Memory B cell (primary cell): ENCODE data around the gene AHRR.

Source experiments
- ATAC-seq: fragments of 150-1000 bp; cut with Tn5 transposase; 2 replicates; pipeline ENCODE4 v1.10.0; 2021; ENCODE audit warnings: low read depth, mild to moderate bottlenecking, moderate library complexity
- DNase-seq, 2 donors: peaks; one replicate each; pipeline ENCODE4 v3.0.0; 2022; ENCODE audit warnings: low spot score in 2 of 2
- H3K27ac Mint-ChIP-seq: one replicate; pipeline ENCODE4 v1.8.0; 2022; ENCODE audit warnings: mild to moderate bottlenecking, moderate library complexity, mixed read lengths
- H3K27me3 Mint-ChIP-seq: one replicate; pipeline ENCODE4 v1.8.0; 2022; ENCODE audit warnings: mixed read lengths
- H3K36me3 Mint-ChIP-seq: one replicate; pipeline ENCODE4 v1.8.0; 2022; ENCODE audit warnings: mild to moderate bottlenecking, mixed read lengths
- H3K4me1 Mint-ChIP-seq: one replicate; pipeline ENCODE4 v1.8.0; 2022; ENCODE audit warnings: mixed read lengths
- H3K4me3 Mint-ChIP-seq: one replicate; pipeline ENCODE4 v1.8.0; 2022; ENCODE audit warnings: mild to moderate bottlenecking, moderate library complexity, mixed read lengths
- H3K9me3 Mint-ChIP-seq: one replicate; pipeline ENCODE4 v1.8.0; 2022; ENCODE audit warnings: mixed read lengths

The AHRR gene

DNA sequence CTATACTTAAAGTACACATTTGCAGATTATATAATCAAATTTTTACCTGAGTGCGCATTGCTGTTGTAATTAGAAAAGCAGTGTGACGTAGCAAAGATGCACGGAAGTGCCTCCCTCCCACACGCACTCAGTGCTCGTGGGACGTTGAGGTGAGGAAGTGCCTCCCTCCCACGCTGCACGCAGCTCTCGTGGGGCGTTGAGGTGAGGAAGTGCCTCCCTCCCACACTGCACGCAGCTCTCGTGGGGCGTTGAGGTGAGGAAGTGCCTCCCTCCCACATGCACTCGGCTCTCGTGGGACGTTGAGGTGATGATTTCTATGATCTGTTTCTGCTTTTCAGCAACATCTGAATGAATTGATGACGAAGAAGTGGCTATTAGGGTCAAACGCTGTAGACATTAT is 142.4 kb downstream of the AHRR start:
- DNase-seq (peak; percentile 61 to 85), ATAC-seq (peak; percentile 94)
- H3K4me1 Mint-ChIP-seq: peaks cover 13% of the 10 kb centered on the region
- no peaks in the 10 kb centered on the region for H3K9me3 Mint-ChIP-seq
- H3K27ac Mint-ChIP-seq: peak overlapping the region; percentile 62
- H3K4me3 Mint-ChIP-seq: peak overlapping the region; percentile 6
- H3K27me3 Mint-ChIP-seq: no peaks in the 10 kb centered on the region
- peaks cover 23% of the 10 kb centered on the region for H3K36me3 Mint-ChIP-seq

DNA sequence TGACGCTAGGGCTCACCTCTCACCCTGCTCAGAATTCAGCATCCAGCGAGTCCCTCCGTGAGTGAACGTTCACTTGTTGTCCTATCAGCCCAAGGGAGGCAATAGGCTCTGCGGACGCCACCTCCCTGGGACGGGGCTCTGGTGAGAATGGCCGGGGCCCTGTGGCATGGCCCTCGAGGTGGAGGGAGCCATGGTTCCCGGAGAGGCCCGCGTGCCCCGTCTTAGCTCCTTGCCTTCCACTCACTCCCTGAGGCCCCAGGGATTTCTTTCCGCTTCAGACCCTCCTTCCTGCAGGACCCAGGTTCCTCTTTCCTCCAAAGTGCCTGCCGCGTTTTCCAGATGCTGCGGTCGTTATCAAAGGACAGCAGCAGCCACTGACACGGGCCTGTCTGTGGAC is 142.9 kb downstream of the AHRR start:
- Mint-ChIP-seq H3K4me3 (peak overlapping the region; percentile 6), H3K27ac (peak overlapping the region; percentile 62), H3K27me3 (no peaks in the 10 kb centered on the region), H3K36me3 (peaks cover 26% of the 10 kb centered on the region), H3K9me3 (no peaks in the 10 kb centered on the region), H3K4me1 (peaks cover 13% of the 10 kb centered on the region)
- no peak for DNase-seq
- ATAC-seq: no peak

DNA sequence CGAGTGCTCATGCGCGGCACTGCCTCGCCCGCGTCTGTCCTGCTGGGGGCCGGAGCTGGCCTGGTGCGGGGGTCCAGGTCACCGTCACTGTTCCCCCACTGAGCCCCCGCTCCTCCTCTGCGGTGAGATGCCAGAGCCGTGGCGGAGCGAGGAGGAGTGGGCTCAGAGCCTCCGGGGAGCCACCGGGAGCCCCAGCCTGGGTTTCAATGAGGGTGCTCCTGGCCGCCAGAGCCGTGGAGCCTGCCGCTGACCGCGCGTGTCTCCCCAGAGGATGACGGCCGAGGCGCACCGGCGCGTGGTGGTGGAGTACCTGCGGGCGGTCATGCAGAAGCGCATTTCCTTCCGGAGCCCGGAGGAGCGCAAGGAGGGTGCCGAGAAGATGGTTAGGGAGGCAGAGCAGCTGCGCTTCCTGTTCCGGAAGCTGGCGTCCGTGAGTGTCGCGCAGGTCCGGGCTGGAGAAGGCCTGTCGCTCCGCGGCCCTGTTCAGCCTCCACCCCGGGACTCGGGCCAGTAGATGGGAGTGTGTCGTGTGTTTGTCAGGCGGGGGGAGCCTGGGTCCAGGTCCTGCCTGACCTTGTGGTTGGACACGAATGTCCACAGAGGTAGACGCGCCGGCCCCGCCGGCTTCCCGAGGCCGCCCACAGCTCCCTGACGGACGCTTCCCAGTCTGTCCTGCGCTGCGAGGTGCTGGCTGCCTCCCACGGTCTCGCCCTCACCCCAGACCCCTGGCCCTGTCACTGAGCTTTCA is 143.5 kb downstream of the AHRR start:
- H3K4me3 Mint-ChIP-seq: no peak overlapping the region
- H3K9me3 Mint-ChIP-seq: no peaks in the 10 kb centered on the region
- ATAC-seq (no peak), DNase-seq (no peak)
- H3K27ac Mint-ChIP-seq: no peak overlapping the region
- peaks cover 25% of the 10 kb centered on the region for H3K36me3 Mint-ChIP-seq
- no peaks in the 10 kb centered on the region for H3K27me3 Mint-ChIP-seq
- H3K4me1 Mint-ChIP-seq: peaks cover 14% of the 10 kb centered on the region

DNA sequence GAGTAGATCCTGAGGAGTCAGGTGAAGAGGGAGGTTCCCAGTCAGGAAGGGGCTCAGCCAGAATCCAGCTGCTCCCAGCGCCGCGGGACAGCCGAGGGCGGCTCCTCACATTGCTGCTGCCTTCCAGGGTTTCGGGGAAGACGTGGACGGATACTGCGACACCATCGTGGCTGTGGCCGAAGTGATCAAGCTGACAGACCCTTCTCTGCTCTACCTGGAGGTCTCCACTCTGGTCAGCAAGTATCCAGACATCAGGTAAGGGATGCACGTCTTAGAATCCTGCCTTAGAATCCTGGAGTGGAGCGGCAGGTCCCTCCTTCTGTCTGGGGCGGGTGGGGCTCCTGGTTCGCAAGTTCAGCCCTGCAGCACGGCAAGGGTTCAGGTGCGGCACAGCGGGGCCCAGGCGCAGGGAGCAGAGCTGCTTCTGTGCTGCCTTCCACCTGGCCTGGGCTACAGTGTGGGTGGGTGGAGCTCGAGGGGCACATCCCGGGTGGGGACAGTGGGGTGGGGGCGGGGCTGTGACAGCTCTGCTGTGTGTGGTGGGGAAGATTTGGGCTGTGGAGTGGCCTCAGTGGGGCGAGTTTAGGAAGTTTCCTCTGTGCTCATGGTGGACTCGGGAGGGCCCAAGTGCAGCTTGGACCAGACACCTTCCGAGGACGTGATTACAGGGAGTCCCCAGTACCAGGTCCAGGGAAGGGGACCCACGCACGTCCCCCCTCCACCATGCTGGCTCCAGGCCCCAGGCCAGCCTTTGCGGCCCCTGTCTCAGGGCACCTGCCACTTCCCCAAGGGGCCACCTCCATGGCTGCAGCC is 144.3 kb downstream of the AHRR start:
- peak overlapping the region; percentile 24 for H3K27ac Mint-ChIP-seq
- H3K4me1 Mint-ChIP-seq: peaks cover 18% of the 10 kb centered on the region
- ATAC-seq: no peak
- no peaks in the 10 kb centered on the region for H3K9me3 Mint-ChIP-seq
- DNase-seq: no peak
- peaks cover 22% of the 10 kb centered on the region for H3K36me3 Mint-ChIP-seq
- H3K27me3 Mint-ChIP-seq: no peaks in the 10 kb centered on the region
- no peak overlapping the region for H3K4me3 Mint-ChIP-seq

DNA sequence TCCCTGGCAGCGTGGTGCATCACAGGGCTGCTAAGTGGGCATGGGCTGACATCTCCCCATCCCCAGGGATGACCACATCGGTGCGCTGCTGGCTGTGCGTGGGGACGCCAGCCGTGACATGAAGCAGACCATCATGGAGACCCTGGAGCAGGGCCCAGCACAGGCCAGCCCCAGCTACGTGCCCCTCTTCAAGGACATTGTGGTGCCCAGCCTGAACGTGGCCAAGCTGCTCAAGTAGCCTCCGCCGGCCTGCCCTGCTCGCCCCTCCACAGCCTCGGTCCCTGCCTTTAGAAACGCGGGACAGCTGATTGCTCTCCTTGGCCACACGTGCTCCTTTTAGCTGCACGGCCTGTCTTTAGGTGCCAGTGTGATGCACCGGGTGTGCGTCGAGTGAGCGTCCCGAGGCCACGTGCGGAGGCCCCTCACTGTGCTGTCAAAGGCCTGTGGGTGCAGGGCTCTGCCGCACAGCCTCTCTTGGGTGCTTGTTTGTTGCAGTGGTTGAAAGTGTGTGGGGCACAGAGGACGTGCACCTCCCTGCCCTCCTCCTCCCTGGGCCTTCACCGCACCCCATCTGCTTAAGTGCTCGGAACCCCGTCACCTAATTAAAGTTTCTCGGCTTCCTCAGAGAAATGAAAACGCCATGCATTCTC is 145.3 kb downstream of the AHRR start:
- no peak for ATAC-seq
- peaks cover 26% of the 10 kb centered on the region for H3K4me1 Mint-ChIP-seq

DNA sequence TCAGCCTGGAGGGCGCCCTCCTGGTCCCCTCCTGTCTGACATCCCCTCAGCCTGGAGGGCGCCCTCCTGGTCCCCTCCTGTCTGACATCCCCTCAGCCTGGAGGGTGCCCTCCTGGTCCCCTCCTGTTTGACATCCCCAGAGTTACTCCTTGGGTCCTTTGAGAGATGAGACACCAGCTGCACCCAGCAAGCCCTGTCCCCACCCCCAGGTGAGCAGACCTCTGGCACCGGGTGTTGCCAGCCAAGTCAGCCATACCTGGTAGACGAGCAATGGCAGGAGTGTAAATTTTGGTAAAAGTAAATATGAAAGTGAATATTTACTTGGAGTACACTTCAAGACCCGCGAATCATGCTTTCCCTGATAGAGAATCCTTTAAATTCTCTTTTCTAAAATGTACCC is 146.9 kb downstream of the AHRR start:
- Mint-ChIP-seq H3K27me3 (no peaks in the 10 kb centered on the region), H3K27ac (no peak overlapping the region), H3K4me3 (no peak overlapping the region), H3K9me3 (no peaks in the 10 kb centered on the region), H3K36me3 (peaks cover 13% of the 10 kb centered on the region), H3K4me1 (peaks cover 28% of the 10 kb centered on the region)
- DNase-seq (no peak), ATAC-seq (no peak)

More for the DNA sequence above, 145.3 kb downstream of the AHRR start:
- Mint-ChIP-seq H3K27ac (peak overlapping the region; percentile 24), H3K4me3 (no peak overlapping the region), H3K27me3 (no peaks in the 10 kb centered on the region), H3K9me3 (no peaks in the 10 kb centered on the region), H3K36me3 (peaks cover 21% of the 10 kb centered on the region)
- DNase-seq: no peak

DNA sequence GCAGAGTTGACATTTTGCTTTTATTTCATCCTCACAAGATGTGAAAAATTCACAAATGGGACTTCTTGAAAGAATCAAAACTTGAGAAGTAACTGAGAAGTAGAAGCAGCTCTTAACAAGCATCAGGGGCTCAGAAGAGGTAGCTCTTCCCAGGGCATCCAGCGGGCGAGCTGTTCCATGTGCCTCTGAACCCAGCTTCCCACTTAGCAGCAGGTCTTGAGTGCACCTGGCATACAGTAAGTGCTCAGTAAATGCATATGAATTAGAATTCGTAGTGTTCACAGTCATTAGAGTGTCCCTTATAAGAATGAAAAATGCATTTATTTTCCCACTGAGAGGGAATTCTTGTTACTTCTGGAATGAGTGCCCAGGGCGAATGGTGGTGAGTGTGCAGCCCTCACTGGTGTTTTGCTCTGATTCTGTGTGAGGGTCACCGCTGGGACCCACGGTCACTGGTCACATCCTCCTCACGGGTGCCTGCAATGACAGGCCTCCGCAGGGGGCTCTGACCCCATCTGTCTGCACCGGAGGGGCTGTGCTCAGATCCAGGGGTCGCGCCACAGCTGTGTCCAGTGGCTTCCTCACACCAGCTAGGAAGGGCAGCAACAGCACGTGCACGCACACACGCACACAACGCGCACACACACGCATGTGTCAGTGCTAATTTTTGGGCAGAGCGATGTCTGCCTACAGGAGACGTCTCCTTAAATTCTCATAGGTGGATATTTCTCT is 148.4 kb downstream of the AHRR start:
- H3K27ac Mint-ChIP-seq: no peak overlapping the region
- ATAC-seq (no peak), DNase-seq (no peak)
- H3K4me3 Mint-ChIP-seq: no peak overlapping the region
- peaks cover 2% of the 10 kb centered on the region for H3K27me3 Mint-ChIP-seq
- peaks cover 25% of the 10 kb centered on the region for H3K4me1 Mint-ChIP-seq
- peaks cover 10% of the 10 kb centered on the region for H3K36me3 Mint-ChIP-seq
- no peaks in the 10 kb centered on the region for H3K9me3 Mint-ChIP-seq

DNA sequence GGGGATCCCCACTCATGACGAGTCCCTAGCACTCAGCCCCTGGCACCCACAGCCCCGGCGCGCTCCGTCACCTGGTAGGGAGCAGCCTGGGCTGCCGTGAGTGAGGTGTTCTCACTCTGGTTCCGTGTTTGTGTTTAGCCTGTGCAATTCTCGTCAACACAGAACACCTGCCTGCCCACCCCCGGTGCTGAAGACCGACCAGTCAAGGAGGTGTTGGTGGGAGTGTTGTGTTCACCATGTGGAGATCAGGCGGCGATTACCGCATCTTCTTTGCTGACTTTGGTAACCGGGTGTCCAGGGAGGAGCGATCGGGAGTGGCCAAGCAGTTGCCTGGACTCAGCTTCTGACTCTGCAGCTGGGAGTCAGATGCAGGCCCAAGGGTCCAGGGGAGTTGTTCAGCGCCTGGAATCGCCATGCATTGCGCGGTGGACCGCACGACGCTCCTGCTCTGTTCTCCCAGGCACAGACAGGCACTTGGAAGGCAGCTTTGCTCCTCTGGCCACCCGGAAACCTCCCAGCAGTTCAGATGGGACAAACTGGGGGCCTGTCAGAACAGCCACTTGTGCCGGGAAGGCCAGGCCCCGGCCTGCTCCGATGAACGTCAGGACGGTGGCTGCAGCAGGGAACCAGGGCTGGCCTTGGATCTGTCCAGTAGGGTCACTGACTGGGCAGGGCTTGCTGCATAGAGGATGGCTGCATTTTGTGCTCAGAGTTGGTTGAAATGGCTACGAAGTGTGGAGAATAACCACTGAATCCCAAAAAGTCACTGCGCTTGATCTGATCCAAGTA is 149.6 kb downstream of the AHRR start:
- Mint-ChIP-seq H3K4me3 (peak overlapping the region; percentile 81), H3K27ac (peak overlapping the region; percentile 72), H3K9me3 (no peaks in the 10 kb centered on the region), H3K4me1 (peaks cover 25% of the 10 kb centered on the region), H3K27me3 (peaks cover 7% of the 10 kb centered on the region), H3K36me3 (peaks cover 10% of the 10 kb centered on the region)
- no peak for DNase-seq
- peak; percentile 11 for ATAC-seq

DNA sequence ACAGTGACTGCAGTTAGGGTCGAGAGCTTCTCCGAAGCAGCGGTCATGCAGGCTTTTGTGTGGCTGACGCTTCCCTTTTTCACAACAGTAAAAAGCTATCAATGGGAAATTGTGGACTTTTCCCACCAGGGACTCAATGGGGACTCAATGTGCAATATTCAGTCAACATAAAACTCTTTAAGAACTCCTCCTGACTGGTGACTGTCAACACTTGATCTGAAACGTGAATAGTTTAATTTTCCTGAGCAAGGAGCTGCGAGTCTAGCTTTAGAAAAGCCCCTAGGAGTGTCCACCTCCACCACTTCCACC is 150.2 kb downstream of the AHRR start:
- H3K27ac Mint-ChIP-seq: peak overlapping the region; percentile 72
- H3K27me3 Mint-ChIP-seq: peaks cover 10% of the 10 kb centered on the region
- ATAC-seq: no peak
- H3K4me1 Mint-ChIP-seq: peaks cover 25% of the 10 kb centered on the region
- H3K9me3 Mint-ChIP-seq: no peaks in the 10 kb centered on the region
- DNase-seq: no peak
- H3K36me3 Mint-ChIP-seq: peaks cover 10% of the 10 kb centered on the region
- peak overlapping the region; percentile 81 for H3K4me3 Mint-ChIP-seq

DNA sequence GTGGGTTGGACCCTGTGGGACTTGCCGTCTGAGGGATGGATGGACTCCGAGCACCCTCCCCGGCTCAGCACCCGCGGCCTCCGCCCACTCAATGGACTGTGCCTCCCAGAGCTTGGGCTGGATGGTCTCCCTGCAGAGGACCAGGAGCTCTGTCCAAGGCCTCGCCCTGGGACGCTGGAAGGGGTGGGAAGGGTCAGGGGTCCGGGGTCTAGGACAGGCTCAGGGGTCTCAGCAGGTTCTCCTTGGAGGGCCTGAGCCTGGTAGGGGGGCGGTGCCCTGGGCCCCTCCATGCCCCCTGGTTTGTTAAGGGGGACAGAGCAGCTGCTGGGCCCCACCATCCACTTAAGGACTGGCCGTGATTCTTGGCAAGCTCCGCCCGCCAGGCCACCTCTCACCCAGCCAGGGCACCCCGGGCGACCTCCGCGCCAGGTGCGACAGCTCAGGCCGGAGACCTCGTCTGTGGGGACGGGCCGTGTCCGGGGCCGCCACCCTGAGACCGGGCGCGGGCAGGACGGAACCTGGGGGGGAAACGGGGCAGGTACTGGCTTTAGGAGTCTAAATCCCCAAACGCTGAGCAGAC is 150.7 kb downstream of the AHRR start:
- Mint-ChIP-seq H3K4me1 (peaks cover 25% of the 10 kb centered on the region), H3K27me3 (peaks cover 15% of the 10 kb centered on the region), H3K4me3 (peak overlapping the region; percentile 81), H3K36me3 (peaks cover 10% of the 10 kb centered on the region), H3K9me3 (no peaks in the 10 kb centered on the region), H3K27ac (peak overlapping the region; percentile 72)
- ATAC-seq: peak; percentile 2
- DNase-seq: no peak

DNA sequence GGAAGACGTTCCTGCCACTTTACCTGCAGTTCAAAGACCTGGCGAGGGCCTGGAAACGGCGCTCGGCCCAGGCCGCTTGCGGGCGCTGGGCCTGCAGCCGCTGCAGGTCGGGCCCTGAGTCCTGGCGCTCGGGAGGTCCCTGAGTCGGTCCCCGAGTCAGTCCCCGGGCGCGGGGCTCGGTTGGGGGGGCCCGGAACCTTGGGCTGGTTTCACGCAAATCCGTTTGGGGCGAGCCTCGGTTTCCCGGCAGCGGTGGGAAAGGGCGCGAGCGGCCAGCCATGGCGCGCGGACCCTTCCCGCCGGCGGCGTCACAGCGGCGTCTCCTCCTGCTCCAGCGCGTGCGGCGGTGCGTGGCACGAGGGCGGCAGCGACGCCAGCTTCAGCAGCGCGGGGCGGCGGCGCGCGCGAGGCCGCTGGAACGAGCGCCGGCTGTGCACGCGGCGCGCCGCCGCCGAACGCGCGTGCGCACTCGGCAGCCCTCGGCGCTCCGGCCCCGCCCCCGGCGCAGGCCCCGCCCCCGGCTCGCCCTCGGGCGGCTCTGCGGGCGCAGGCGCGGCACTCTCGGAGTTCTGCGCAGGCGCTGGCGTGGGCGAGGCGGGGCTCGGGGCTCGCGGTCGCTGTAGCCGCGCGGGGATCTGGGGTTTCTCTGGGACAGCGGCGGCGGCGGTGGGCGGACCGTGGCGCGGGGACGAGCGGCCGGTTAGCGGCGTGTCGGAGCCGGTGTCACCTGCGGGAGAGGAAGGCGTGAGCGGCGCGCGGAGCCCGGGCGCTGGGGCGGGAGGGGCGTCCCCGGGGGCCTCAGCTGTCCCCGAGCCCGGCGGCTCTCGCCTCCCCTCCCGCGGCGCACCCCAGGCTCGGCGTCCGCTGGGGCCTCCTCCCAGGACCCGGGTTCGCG is 151.4 kb downstream of the AHRR start:
- H3K4me1 Mint-ChIP-seq: peaks cover 25% of the 10 kb centered on the region
- H3K36me3 Mint-ChIP-seq: peaks cover 10% of the 10 kb centered on the region
- peak overlapping the region; percentile 72 for H3K27ac Mint-ChIP-seq

DNA sequence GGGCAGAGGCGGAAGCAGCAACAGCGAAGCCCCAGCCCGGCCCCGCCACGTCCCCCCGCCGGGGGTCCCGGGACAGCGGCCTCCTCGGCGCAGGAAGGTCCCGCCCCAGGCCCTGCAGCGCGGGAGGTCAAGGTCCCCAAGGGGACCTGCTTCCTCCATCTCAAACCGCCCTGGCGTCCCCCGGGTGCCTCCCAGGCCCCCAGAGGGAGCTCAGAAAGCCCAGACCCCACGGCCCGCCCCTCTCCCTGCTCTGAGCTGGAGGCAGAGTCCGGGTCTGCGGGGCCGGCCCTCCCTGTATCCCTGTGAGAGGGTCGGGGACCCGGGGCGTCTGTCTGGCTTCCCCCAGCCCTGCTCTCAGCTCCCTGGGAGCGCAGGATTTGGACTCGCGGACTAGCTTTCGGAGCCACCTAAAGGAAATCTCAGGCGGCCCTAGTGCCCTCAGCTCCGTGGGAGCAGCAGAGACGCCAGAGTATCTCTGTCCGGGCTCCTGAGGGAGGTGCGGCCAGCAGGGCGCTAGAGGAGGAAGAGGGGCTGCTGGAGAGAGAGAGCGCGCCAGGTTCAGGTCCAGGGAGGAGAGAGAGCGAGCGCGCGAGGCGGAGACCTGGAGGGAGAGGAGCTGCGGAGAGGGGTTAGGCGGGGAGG is 152.2 kb downstream of the AHRR start:
- Mint-ChIP-seq H3K4me3 (peak overlapping the region; percentile 95), H3K27me3 (peaks cover 21% of the 10 kb centered on the region), H3K9me3 (no peaks in the 10 kb centered on the region), H3K27ac (peak overlapping the region; percentile 45), H3K4me1 (peaks cover 25% of the 10 kb centered on the region), H3K36me3 (peaks cover 10% of the 10 kb centered on the region)
- ATAC-seq (no peak), DNase-seq (peak; percentile 43 to 61)

More for the DNA sequence above, 151.4 kb downstream of the AHRR start:
- peak overlapping the region; percentile 81 for H3K4me3 Mint-ChIP-seq
- ATAC-seq: peak; percentile 81
- peak; percentile 91 to 93 for DNase-seq
- H3K27me3 Mint-ChIP-seq: peaks cover 20% of the 10 kb centered on the region
- no peaks in the 10 kb centered on the region for H3K9me3 Mint-ChIP-seq
